Cardiac muscle cell (in vitro differentiated cells and primary cell): Measurements from ENCODE around the gene OR51A4. TPM values are rescaled to one million over a fixed set of nuclear protein-coding genes. Genes with fewer than 3 reads are reported as not detected.

Experiments used
- DNase-seq, 2 donors: peaks; one replicate each; pipeline versions ENCODE4 v3.0.0 to v3.0.0-alpha.2; 2010 to 2017; ENCODE audit warnings: low read depth in 1 of 2, low spot score in 1 of 2
- H3K27ac ChIP-seq: fragments of 200-600 bp; sonication (generic); 2 replicates; pipeline ENCODE4 v1.5.1; 2016
- H3K27me3 ChIP-seq: fragments of 200-600 bp; sonication (generic); 2 replicates; pipeline ENCODE4 v1.6.0; 2016; ENCODE audit warnings: control low read depth
- H3K36me3 ChIP-seq: fragments of 200-600 bp; sonication (generic); 2 replicates; pipeline ENCODE4 v1.5.1; 2016; ENCODE audit warnings: control low read depth
- H3K4me1 ChIP-seq: fragments of 200-600 bp; sonication (generic); 2 replicates; pipeline ENCODE4 v1.8.1; 2017; ENCODE audit warnings: low read depth, mild to moderate bottlenecking, mixed run types
- H3K4me3 ChIP-seq: fragments of 200-600 bp; sonication (generic); 2 replicates; pipeline ENCODE4 v1.5.1; 2016; ENCODE audit warnings: mild to moderate bottlenecking
- H3K9me3 ChIP-seq: fragments of 200-600 bp; sonication (generic); 2 replicates; pipeline ENCODE4 v1.5.1; 2017; ENCODE audit warnings: low read depth, mild to moderate bottlenecking, control low read depth
- CTCF ChIP-seq: IDR thresholded peaks from 2 replicates; pipeline ENCODE4 v1.5.1; 2012; ENCODE audit warnings: low read depth, mild to moderate bottlenecking, low read length
- polyA plus RNA-seq: library from polyadenylated mRNA; unstranded; fragments of >200 nt; fragmentation: Nextera tagmentation; extraction: Ambion mirVana; gene quantifications from 2 replicates; pipeline ENCODE4 v1.2.1, GENCODE V29; 2016
- total RNA-seq: library from RNA; depleted of rRNA; stranded (reverse); fragments of >200 nt; gene quantifications from 2 replicates; pipeline ENCODE4 v1.2.3, GENCODE V29; 2016

The OR51A4 gene
- total RNA-seq (not detected in 2 replicates), polyA plus RNA-seq (not detected in 2 replicates)

- Histone ChIP-seq H3K4me1 (no peaks in the 10 kb centered on the region), H3K36me3 (no peaks in the 10 kb centered on the region), H3K9me3 (no peaks in the 10 kb centered on the region)
Observed at GRCh38 chr11:4947505-4947904, at the start of gene OR51A4. Gene OR51A4, minus strand, starts transcription at chr11:4947605. Its CDS starts 505 bp downstream, at chr11:4947100.

GRCh38 chr11:4994551-4994950 is 47.1 kb upstream of the OR51A4 start, which contains the start of gene OR51L1:
Gene OR51L1, plus strand, starts transcription at chr11:4994851. Its CDS starts 4,132 bp downstream, at chr11:4998983.
- no peak for TF ChIP-seq CTCF

More at GRCh38 chr11:4947505-4947904, at the start of gene OR51A4:
- Histone ChIP-seq H3K4me3 (no peak within 1 kb of the TSS), H3K27ac (no peak within 1 kb of the TSS), H3K27me3 (no peaks in the 10 kb centered on the region)
- no peak for DNase-seq
- TF ChIP-seq CTCF, result no peak

GRCh38 chr11:4991060-4991459 is 43.7 kb upstream of the OR51A4 start:
- Histone ChIP-seq H3K27ac (no peak overlapping the region), H3K27me3 (no peaks in the 10 kb centered on the region), H3K4me3 (no peak overlapping the region), H3K9me3 (no peaks in the 10 kb centered on the region), H3K4me1 (no peaks in the 10 kb centered on the region), H3K36me3 (no peaks in the 10 kb centered on the region)
- peak in 1 of 2 donors; percentile 10 for DNase-seq
- TF ChIP-seq CTCF, result peak; percentile 22

More at GRCh38 chr11:4994551-4994950, 47.1 kb upstream of the OR51A4 start, which contains the start of gene OR51L1:
- Histone ChIP-seq H3K4me3 (no peak within 1 kb of the TSS), H3K9me3 (no peaks in the 10 kb centered on the region), H3K4me1 (no peaks in the 10 kb centered on the region), H3K36me3 (no peaks in the 10 kb centered on the region), H3K27ac (no peak within 1 kb of the TSS), H3K27me3 (no peaks in the 10 kb centered on the region)
- DNase-seq, result no peak

GRCh38 chr11:4983841-4984240 is 36.4 kb upstream of the OR51A4 start:
- H3K36me3 ChIP-seq, result no peaks in the 10 kb centered on the region
- H3K27ac ChIP-seq, result no peak overlapping the region
- H3K4me3 ChIP-seq, result no peak overlapping the region
- DNase-seq, result no peak
- no peak for TF ChIP-seq CTCF
- H3K4me1 ChIP-seq, result no peaks in the 10 kb centered on the region
- no peaks in the 10 kb centered on the region for H3K9me3 ChIP-seq
- no peaks in the 10 kb centered on the region for H3K27me3 ChIP-seq

DNA sequence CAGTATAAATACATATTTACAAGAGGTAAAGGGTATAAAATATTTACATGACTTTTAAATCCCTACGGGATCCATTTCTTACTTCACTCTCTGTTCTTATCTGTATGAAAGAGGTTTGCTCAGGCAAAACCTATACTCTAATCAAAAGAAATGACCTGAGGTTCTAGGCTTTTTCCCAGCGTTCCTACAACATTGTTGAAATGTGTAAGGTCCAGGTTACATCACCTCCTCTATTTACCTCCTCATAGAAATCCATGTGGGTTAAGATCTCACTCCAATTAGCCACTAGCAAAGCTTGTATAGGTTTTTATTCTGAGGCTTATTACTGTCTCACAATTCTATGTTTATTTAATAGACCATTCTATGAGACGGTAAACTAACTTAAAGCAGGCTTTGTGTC is 35.3 kb upstream of the OR51A4 start:
- no peak for TF ChIP-seq CTCF
- no peak overlapping the region for H3K27ac ChIP-seq
- H3K9me3 ChIP-seq, result no peaks in the 10 kb centered on the region
- H3K36me3 ChIP-seq, result no peaks in the 10 kb centered on the region
- H3K4me3 ChIP-seq, result no peak overlapping the region
- H3K4me1 ChIP-seq, result no peaks in the 10 kb centered on the region
- no peak for DNase-seq
- H3K27me3 ChIP-seq, result no peaks in the 10 kb centered on the region
